IMR-90 (cell line): Measurements from ENCODE around the gene TOR4A. TPM values are rescaled to one million over a fixed set of nuclear protein-coding genes. Genes with fewer than 3 reads are reported as not detected.

ENCODE experiments used
- ATAC-seq: fragments of 200-7000 bp; cut with Tn5 transposase; 2 replicates; pipeline ENCODE4 v1.9.1; 2020; ENCODE audit warnings: low read depth, mild to moderate bottlenecking, moderate library complexity
- BruUV-seq: library from RNA; stranded (reverse); fragments of 400-500 nt; replicated peaks from 2 replicates; lab custom pipeline; 2021; lab: Mats Ljungman, UMichigan
- CTCF ChIA-PET: fragments of 300-600 bp; formaldehyde crosslinking; extraction: SDS; loops from one replicate; lab custom pipeline; 2021; ENCODE audit warnings: antibody characterized with exemption; lab: Yijun Ruan, JAX
- POLR2A ChIA-PET: fragments of 300-600 bp; sonication (Branson Sonifier 250); formaldehyde crosslinking; loops from one replicate; lab custom pipeline; 2022; ENCODE audit warnings: antibody characterized with exemption; ENCODE audit not compliant: unreplicated experiment; lab: Charles Lee
- DNase-seq: peaks from one replicate; pipeline ENCODE4 v3.0.0; 2013
- H2AFZ ChIP-seq: replicated peaks from 2 replicates; pipeline ENCODE3; 2013; ENCODE audit warnings: low read length, mild to moderate bottlenecking; ENCODE audit not compliant: poor library complexity
- H2AK5ac ChIP-seq: 2 replicates; pipeline ENCODE4 v1.6.1; 2013; ENCODE audit warnings: low read depth, low read length, inconsistent platforms
- H2AK9ac ChIP-seq: replicated peaks from 2 replicates; pipeline ENCODE3; 2013; ENCODE audit warnings: mild to moderate bottlenecking, low read depth, low read length, moderate library complexity; ENCODE audit not compliant: poor library complexity
- H2BK120ac ChIP-seq: 2 replicates; pipeline ENCODE4 v1.6.1; 2013; ENCODE audit warnings: low read depth, low read length, inconsistent platforms
- H2BK15ac ChIP-seq: 3 replicates; pipeline ENCODE4 v1.6.1; 2013; ENCODE audit warnings: low read depth, low read length, inconsistent platforms
- H2BK20ac ChIP-seq: 2 replicates; pipeline ENCODE4 v1.6.1; 2013; ENCODE audit warnings: low read depth, mild to moderate bottlenecking, inconsistent platforms, low read length, moderate library complexity
- H2BK5ac ChIP-seq: 2 replicates; pipeline ENCODE4 v1.6.1; 2013; ENCODE audit warnings: mild to moderate bottlenecking, low read depth, low read length, inconsistent platforms; ENCODE audit not compliant: poor library complexity, severe bottlenecking
- H3K14ac ChIP-seq: replicated peaks from 2 replicates; pipeline ENCODE4 v1.6.1; 2013; ENCODE audit warnings: low read depth, low read length, inconsistent platforms
- H3K18ac ChIP-seq: 2 replicates; pipeline ENCODE4 v1.6.1; 2013; ENCODE audit warnings: low read depth, low read length, control low read depth
- H3K23ac ChIP-seq: 2 replicates; pipeline ENCODE4 v1.6.1; 2013; ENCODE audit warnings: low read depth, low read length, inconsistent platforms
- H3K27ac ChIP-seq: 2 replicates; pipeline ENCODE4 v1.5.1; 2013; ENCODE audit warnings: mild to moderate bottlenecking, control low read depth, low read length; ENCODE audit not compliant: insufficient read depth
- H3K27me3 ChIP-seq: 2 replicates; pipeline ENCODE4 v1.6.1; 2013; ENCODE audit warnings: low read length; ENCODE audit not compliant: control insufficient read depth, insufficient read depth
- H3K36me3 ChIP-seq: 2 replicates; pipeline ENCODE4 v1.6.1; 2013; ENCODE audit warnings: low read length, mixed read lengths; ENCODE audit not compliant: control insufficient read depth, insufficient read depth
- H3K4ac ChIP-seq: 2 replicates; pipeline ENCODE4 v1.6.1; 2013; ENCODE audit warnings: low read depth, low read length, inconsistent platforms
- H3K4me1 ChIP-seq: 2 replicates; pipeline ENCODE4 v1.6.1; 2013; ENCODE audit warnings: low read length, mixed read lengths; ENCODE audit not compliant: control insufficient read depth, insufficient read depth
- H3K4me2 ChIP-seq: 2 replicates; pipeline ENCODE4 v1.6.1; 2013; ENCODE audit warnings: low read depth, mild to moderate bottlenecking, control low read depth, low read length, moderate library complexity
- H3K4me3 ChIP-seq: 2 replicates; pipeline ENCODE4 v1.5.1; 2013; ENCODE audit warnings: low read depth, mild to moderate bottlenecking, control low read depth, low read length, moderate library complexity; ENCODE audit not compliant: insufficient read depth
- H3K56ac ChIP-seq: 2 replicates; pipeline ENCODE4 v1.6.1; 2013; ENCODE audit warnings: low read length, inconsistent platforms; ENCODE audit not compliant: insufficient read depth; ENCODE audit errors: extremely low read depth
- H3K79me1 ChIP-seq, 2 experiments: 2 replicates each; pipeline ENCODE4 v1.6.1; 2013; ENCODE audit warnings: low read length in 2 of 2, inconsistent platforms in 1 of 2, low read depth in 1 of 2
- H3K9ac ChIP-seq: 2 replicates; pipeline ENCODE4 v1.6.1; 2013; ENCODE audit warnings: low read depth, low read length, control low read depth
- H3K9me1 ChIP-seq: 2 replicates; pipeline ENCODE4 v1.6.1; 2013; ENCODE audit warnings: low read length, inconsistent platforms; ENCODE audit not compliant: insufficient read depth
- H3K9me3 ChIP-seq: 2 replicates; pipeline ENCODE4 v1.6.1; 2013; ENCODE audit warnings: low read length; ENCODE audit not compliant: control insufficient read depth, insufficient read depth
- H4K20me1 ChIP-seq: 2 replicates; pipeline ENCODE4 v1.6.1; 2013; ENCODE audit warnings: low read length, inconsistent platforms; ENCODE audit not compliant: insufficient read depth
- H4K5ac ChIP-seq: 2 replicates; pipeline ENCODE4 v1.6.1; 2013; ENCODE audit warnings: mild to moderate bottlenecking, low read depth, low read length, control low read depth
- H4K8ac ChIP-seq, 2 experiments: 2 replicates each; pipeline ENCODE4 v1.6.1; 2013; ENCODE audit warnings: low read depth in 2 of 2, low read length in 2 of 2, control low read depth in 1 of 2, inconsistent platforms in 1 of 2
- H4K91ac ChIP-seq: 2 replicates; pipeline ENCODE4 v1.6.1; 2013; ENCODE audit warnings: low read depth, low read length, inconsistent platforms; ENCODE audit not compliant: insufficient read depth
- CEBPB ChIP-seq: IDR thresholded peaks from 2 replicates; pipeline ENCODE4 v1.6.1; 2012; ENCODE audit warnings: low read depth, low read length, improper control_type of control experiment
- FOS ChIP-seq: fragments of 150-350 bp; IDR thresholded peaks from 2 replicates; pipeline ENCODE4 v1.6.1; 2016; ENCODE audit warnings: low read depth, low read length
- MXI1 ChIP-seq: IDR thresholded peaks from 2 replicates; pipeline ENCODE4 v1.6.1; 2012; ENCODE audit warnings: low read depth, mild to moderate bottlenecking, low read length, moderate library complexity, borderline replicate concordance
- SMC3 ChIP-seq: fragments of 150-350 bp; IDR thresholded peaks from 2 replicates; pipeline ENCODE4 v1.6.1; 2016; ENCODE audit warnings: low read depth, mild to moderate bottlenecking, antibody characterized with exemption, low read length, moderate library complexity
- WGBS, 2 experiments: methylation state at CpG; one replicate each; pipeline versions ENCODE4 v1.1.5 to v1.1.7; 2013; ENCODE audit warnings: missing lambda C conversion rate in 2 of 2; ENCODE audit not compliant: insufficient read length in 1 of 2; ENCODE audit errors: extremely low coverage in 2 of 2; 5-methylcytosine and 5-hydroxymethylcytosine counted together
- dilution Hi-C: fragments of 300-500 bp; cut with HindIII; formaldehyde crosslinking; loops from one replicate; pipeline ENCODE4 v1.14.3; 2018; ENCODE audit warnings: low sequenced_read_pairs; ENCODE audit not compliant: unreplicated experiment
- in situ Hi-C: fragments of 300-500 bp; cut with MboI; formaldehyde crosslinking; loops from 3 replicates; pipeline ENCODE4 v1.14.3; 2019; ENCODE audit warnings: low sequenced_read_pairs, inconsistent platforms, mixed read lengths
- intact Hi-C: fragments of 100-400 bp; cut with micrococcal nuclease; formaldehyde crosslinking; loops from 2 replicates; pipeline ENCODE4 v1.10.0; 2022
- polyA plus RNA-seq, 3 experiments: library from polyadenylated mRNA; depleted of rRNA; stranded (reverse); fragments of >200 nt; gene quantifications; 2 replicates each; pipeline ENCODE4 v1.2.3, GENCODE V29; 2012; ENCODE audit warnings: low replicate concordance in 1 of 3
- total RNA-seq: library from RNA; depleted of rRNA; stranded (reverse); fragments of >200 nt; gene quantifications from 2 replicates; pipeline ENCODE4 v1.2.3, GENCODE V29; 2012
- TF ChIP-seq, protein P1 (sequence below): conservative IDR thresholded peaks from 2 replicates; pipeline ENCODE4 v1.5.1; 2012; ENCODE audit warnings: mild to moderate bottlenecking, low read depth, low read length, improper control_type of control experiment

Gene TOR4A
- total and polyA plus RNA-seq, 2 of the 4 experiments (the other 2 are of a cell fraction): 9.7 to 22.9 TPM

DNA sequence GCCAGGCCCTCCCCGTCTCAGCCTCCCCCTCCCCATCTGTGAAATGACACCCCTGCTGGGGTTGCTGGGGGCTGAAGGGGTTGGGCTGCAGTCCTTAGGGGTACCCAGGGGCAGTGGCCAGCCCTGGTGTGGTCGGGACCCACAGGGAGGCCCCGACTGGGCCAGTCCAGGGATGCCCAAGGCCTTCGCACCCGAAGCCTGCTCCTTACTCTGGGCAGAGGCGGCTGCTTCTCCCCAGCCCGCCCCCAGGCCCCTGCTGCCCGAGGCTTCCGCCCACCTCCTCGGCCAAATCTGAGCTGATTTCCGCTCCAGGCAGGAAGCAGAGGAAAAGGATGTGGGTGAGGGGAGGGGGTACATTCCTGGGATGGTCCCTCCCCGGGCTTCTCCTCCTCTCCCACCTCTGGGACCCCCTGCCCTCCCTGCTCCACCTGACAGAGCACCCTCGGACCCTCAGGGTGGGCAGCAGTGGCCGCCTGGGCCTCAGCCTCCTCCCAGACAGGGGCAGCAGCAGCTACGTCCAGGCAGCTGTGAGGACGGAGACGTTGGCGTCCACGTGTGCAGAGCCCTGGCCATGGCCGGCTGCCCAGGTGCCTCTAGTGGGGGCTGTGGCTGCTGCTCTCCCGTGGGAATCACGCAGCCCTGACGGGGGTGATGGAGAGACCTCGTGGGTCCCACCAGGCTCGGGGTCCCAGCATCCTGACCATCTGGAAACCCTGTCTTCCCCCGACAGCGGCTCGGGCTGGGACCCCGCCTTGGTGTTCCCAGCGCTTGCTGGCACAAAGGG, 28.7 kb downstream of the TOR4A start:
- no peaks in the 10 kb centered on the region for H3K79me1 ChIP-seq
- no peak overlapping the region for H4K8ac ChIP-seq
- ATAC-seq (no peak), DNase-seq (no peak)
- no peak overlapping the region for H2BK20ac ChIP-seq
- H3K4me3 ChIP-seq: no peak overlapping the region
- no peaks in the 10 kb centered on the region for H3K9me1 ChIP-seq
- H2AK9ac ChIP-seq: no peak overlapping the region
- no peaks in the 10 kb centered on the region for H3K9me3 ChIP-seq
- dilution Hi-C loops: no loop called here
- peaks cover 3% of the 10 kb centered on the region for H3K4me1 ChIP-seq
- TF ChIP-seq MXI1 (no peak), FOS (no peak), SMC3 (no peak), CEBPB (no peak)
- TF ChIP-seq, protein P1, sequence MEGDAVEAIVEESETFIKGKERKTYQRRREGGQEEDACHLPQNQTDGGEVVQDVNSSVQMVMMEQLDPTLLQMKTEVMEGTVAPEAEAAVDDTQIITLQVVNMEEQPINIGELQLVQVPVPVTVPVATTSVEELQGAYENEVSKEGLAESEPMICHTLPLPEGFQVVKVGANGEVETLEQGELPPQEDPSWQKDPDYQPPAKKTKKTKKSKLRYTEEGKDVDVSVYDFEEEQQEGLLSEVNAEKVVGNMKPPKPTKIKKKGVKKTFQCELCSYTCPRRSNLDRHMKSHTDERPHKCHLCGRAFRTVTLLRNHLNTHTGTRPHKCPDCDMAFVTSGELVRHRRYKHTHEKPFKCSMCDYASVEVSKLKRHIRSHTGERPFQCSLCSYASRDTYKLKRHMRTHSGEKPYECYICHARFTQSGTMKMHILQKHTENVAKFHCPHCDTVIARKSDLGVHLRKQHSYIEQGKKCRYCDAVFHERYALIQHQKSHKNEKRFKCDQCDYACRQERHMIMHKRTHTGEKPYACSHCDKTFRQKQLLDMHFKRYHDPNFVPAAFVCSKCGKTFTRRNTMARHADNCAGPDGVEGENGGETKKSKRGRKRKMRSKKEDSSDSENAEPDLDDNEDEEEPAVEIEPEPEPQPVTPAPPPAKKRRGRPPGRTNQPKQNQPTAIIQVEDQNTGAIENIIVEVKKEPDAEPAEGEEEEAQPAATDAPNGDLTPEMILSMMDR: no peak
- no peak overlapping the region for H2BK15ac ChIP-seq
- H2BK120ac ChIP-seq: no peak overlapping the region
- H4K91ac ChIP-seq: no peak overlapping the region
- H3K23ac ChIP-seq: no peak overlapping the region
- H4K20me1 ChIP-seq: peaks cover 4% of the 10 kb centered on the region; the same call in 1 of the 2 replicates
- ChIA-PET POLR2A (no interaction called here), CTCF (no interaction called here)
- BruUV-seq: no TSS peak
- H3K27me3 ChIP-seq: peaks cover 6% of the 10 kb centered on the region; the same call in 1 of the 2 replicates
- no peak overlapping the region for H3K18ac ChIP-seq
- no peaks in the 10 kb centered on the region for H3K36me3 ChIP-seq
- 75% methylated on average over 15 of the region's 30 CpGs; no CpG with 5 or more reads in 1 of the 2 experiments for WGBS, 2 experiments
- H2BK5ac ChIP-seq: no peak overlapping the region
- H3K27ac ChIP-seq: no peak overlapping the region
- intact Hi-C loops: no loop called here
- H3K4me2 ChIP-seq: no peak overlapping the region
- H2AFZ ChIP-seq: peak overlapping the region; percentile 58
- H3K9ac ChIP-seq: no peak overlapping the region
- H4K5ac ChIP-seq: no peak overlapping the region
- in situ Hi-C loops: no loop called here
- H2AK5ac ChIP-seq: no peak overlapping the region
- H3K4ac ChIP-seq: no peak overlapping the region
- H3K56ac ChIP-seq: no peak overlapping the region
- H3K14ac ChIP-seq: no peak overlapping the region
